WERI-Rb-1 (cell line): ENCODE data around the gene RFPL2.

Experiments used
- DNase-seq: peaks from one replicate; pipeline ENCODE4 v3.0.0-alpha.2; 2020
- H3K27ac ChIP-seq: fragments of 250-450 bp; sonication (Bioruptor Pico); 2 replicates; pipeline ENCODE4 v1.5.1; 2020; ENCODE audit warnings: mild to moderate bottlenecking, moderate library complexity
- H3K27me3 ChIP-seq: fragments of 250-450 bp; sonication (Bioruptor Pico); 2 replicates; pipeline ENCODE4 v1.5.1; 2021; ENCODE audit warnings: mild to moderate bottlenecking, low read depth, moderate library complexity; ENCODE audit not compliant: insufficient read depth, severe bottlenecking
- H3K36me3 ChIP-seq: fragments of 250-450 bp; sonication (Bioruptor Pico); 2 replicates; pipeline ENCODE4 v1.5.1; 2020; ENCODE audit warnings: mild to moderate bottlenecking, moderate library complexity
- H3K4me3 ChIP-seq: 2 replicates; pipeline ENCODE4 v1.5.1; 2011; ENCODE audit warnings: low read depth, mild to moderate bottlenecking, control low read depth, low read length
- H3K9me3 ChIP-seq: fragments of 250-450 bp; sonication (Bioruptor Pico); 2 replicates; pipeline ENCODE4 v1.5.1; 2021; ENCODE audit warnings: mild to moderate bottlenecking, moderate library complexity; ENCODE audit not compliant: severe bottlenecking
- CTCF ChIP-seq: IDR thresholded peaks from 2 replicates; pipeline ENCODE4 v1.5.1; 2011; ENCODE audit warnings: low read depth, mild to moderate bottlenecking, control low read depth, inconsistent platforms, low read length

Gene RFPL2

GRCh38 chr22:32244547-32244946 lies 39.7 kb upstream of the RFPL2 start:
- no peak for TF ChIP-seq CTCF

GRCh38 chr22:32240461-32240860 lies 35.6 kb upstream of the RFPL2 start:
- DNase-seq: no peak
- no peak for TF ChIP-seq CTCF
- no peaks in the 10 kb centered on the region for H3K27me3 ChIP-seq

More at GRCh38 chr22:32244547-32244946, 39.7 kb upstream of the RFPL2 start:
- no peaks in the 10 kb centered on the region for H3K9me3 ChIP-seq
- no peaks in the 10 kb centered on the region for H3K36me3 ChIP-seq
- no peak overlapping the region for H3K27ac ChIP-seq
- no peak overlapping the region for H3K4me3 ChIP-seq
- no peaks in the 10 kb centered on the region for H3K27me3 ChIP-seq
- no peak for DNase-seq

GRCh38 chr22:32237906-32238305 lies 33.0 kb upstream of the RFPL2 start:
- Histone ChIP-seq H3K4me3 (no peak overlapping the region), H3K27me3 (no peaks in the 10 kb centered on the region), H3K9me3 (no peaks in the 10 kb centered on the region), H3K27ac (no peak overlapping the region), H3K36me3 (no peaks in the 10 kb centered on the region)
- no peak for TF ChIP-seq CTCF
- DNase-seq: no peak

More at GRCh38 chr22:32240461-32240860, 35.6 kb upstream of the RFPL2 start:
- Histone ChIP-seq H3K27ac (no peak overlapping the region), H3K36me3 (no peaks in the 10 kb centered on the region), H3K9me3 (no peaks in the 10 kb centered on the region), H3K4me3 (no peak overlapping the region)

- H3K27me3 ChIP-seq: no peaks in the 10 kb centered on the region
- H3K27ac ChIP-seq: no peak overlapping the region
- no peaks in the 10 kb centered on the region for H3K36me3 ChIP-seq
- no peak overlapping the region for H3K4me3 ChIP-seq
- no peaks in the 10 kb centered on the region for H3K9me3 ChIP-seq
- DNase-seq: no peak
- no peak for TF ChIP-seq CTCF
Measured at GRCh38 chr22:32236970-32237369, 32.1 kb upstream of the RFPL2 start.

GRCh38 chr22:32233091-32233490 lies 28.2 kb upstream of the RFPL2 start:
- Histone ChIP-seq H3K9me3 (no peaks in the 10 kb centered on the region), H3K36me3 (no peaks in the 10 kb centered on the region), H3K27ac (no peak overlapping the region), H3K27me3 (peaks cover 6% of the 10 kb centered on the region), H3K4me3 (no peak overlapping the region)
- TF ChIP-seq CTCF: no peak
- DNase-seq: no peak

GRCh38 chr22:32232191-32232830 lies 27.4 kb upstream of the RFPL2 start:
- no peak for TF ChIP-seq CTCF
- peaks cover 6% of the 10 kb centered on the region for H3K27me3 ChIP-seq

More at GRCh38 chr22:32232191-32232830, 27.4 kb upstream of the RFPL2 start:
- no peak overlapping the region for H3K27ac ChIP-seq
- no peak overlapping the region for H3K4me3 ChIP-seq
- DNase-seq: no peak
- no peaks in the 10 kb centered on the region for H3K9me3 ChIP-seq
- no peaks in the 10 kb centered on the region for H3K36me3 ChIP-seq
